ENCODE measurements around the gene SLC22A7.

The SLC22A7 gene

DNA sequence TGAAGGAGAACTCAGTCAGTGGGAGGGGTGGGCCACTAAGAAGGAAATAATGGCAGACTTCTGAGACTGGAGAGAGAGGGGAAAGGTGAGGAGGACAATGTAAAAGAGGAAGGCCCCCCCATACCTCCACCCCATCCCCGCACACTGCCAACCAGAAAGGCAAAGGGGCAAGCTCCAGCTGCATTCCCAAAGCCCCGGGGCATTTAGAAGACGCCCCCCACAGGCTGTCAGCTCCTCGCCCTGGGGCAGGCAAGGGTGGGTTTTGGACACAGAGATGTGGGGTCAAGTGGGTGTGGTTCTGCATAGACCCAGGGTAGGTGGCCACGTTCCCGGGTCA is 20.8 kb upstream of the SLC22A7 start:
- no peak for DNase-seq (ENCODE audit: insufficient read length)
- no peak for FAIRE-seq
- no peak for TF ChIP-seq POLR2A (IDR thresholded peaks at IDR 0.05; ENCODE audit: low read depth, low read length)
- no peak for TF ChIP-seq POLR2AphosphoS5 (IDR thresholded peaks at IDR 0.05; ENCODE audit: low read depth, low read length)
- TF ChIP-seq TAF1 (IDR thresholded peaks at IDR 0.05; ENCODE audit: borderline replicate concordance, low read depth, low read length), result no peak

DNA sequence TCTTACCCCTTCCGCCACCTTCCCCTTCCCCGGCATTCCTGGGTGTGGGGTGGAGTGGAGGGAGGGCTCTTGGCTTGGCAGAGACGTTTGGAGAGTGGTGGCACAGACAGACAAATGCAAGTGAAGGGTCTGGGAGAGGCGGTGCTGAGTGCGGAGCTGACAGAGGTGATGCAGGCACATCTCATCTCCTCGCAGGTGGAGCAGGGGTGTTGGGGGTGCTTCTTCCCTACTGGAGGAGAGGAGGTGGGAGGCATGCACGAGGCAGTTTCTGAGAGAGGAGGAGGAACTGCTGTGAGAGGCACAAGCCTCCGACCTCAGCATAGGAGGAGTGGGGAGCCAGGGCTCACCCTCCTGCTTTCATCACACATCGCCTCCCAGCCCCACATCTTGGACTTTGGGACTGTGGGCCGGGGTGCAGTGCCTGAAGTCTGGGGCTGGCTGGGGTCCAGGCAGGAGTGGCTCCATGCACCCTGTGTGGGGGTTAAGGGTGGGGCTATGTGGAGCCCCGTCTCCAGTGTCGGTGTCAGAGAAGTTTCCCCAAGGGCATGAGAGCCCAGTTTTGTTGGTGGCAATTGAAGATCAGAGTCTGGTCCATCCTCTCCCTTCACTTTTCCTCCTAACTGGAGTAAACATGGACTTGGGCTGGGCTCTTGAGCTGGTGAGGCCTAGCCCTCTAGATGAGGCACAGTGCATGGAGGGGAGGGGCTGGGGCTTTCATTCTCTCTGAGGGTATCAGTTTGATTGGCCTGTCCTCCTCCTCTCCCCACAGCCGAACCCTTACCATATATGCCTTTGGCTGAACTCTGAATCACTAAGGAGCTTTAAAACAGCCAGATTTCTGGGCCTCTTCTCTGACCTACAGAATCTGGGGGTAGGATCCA is 20.2 kb upstream of the SLC22A7 start:
- FAIRE-seq, result no peak
- no peak for TF ChIP-seq POLR2A (IDR thresholded peaks at IDR 0.05; ENCODE audit: low read depth, low read length)
- TF ChIP-seq POLR2AphosphoS5 (IDR thresholded peaks at IDR 0.05; ENCODE audit: low read depth, low read length), result no peak
- no peak for TF ChIP-seq TAF1 (IDR thresholded peaks at IDR 0.05; ENCODE audit: borderline replicate concordance, low read depth, low read length)
- DNase-seq (ENCODE audit: insufficient read length), result no peak

DNA sequence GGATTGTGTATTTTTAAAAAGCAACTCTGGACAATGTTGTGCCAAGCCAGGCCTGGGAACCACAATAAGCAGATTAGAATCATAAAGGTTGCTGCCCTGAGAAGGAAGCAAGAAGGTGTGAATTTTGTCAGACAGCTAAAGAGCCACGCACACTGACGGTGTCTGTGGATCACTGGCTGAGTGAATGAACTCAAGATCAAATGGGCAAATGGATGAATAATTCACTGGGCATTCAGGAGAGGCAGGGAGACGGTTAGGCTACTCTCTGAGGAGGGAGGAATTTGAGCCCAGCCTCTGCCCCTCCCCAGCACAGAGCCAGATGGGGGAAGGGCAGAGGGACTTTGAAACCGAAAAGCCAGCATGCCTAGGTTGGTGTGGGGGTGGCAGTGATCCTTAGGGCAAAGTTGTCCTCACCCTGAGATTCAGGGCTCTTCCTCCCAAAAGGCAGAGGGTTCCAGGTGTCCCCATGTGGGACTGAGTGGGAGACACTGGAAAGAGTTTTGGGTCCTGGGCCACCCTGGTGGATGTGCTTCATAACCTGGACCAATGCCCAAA is 19.5 kb upstream of the SLC22A7 start:
- no peak for FAIRE-seq
- TF ChIP-seq POLR2AphosphoS5 (IDR thresholded peaks at IDR 0.05; ENCODE audit: low read depth, low read length) (no peak), TAF1 (IDR thresholded peaks at IDR 0.05; ENCODE audit: borderline replicate concordance, low read depth, low read length) (no peak), POLR2A (IDR thresholded peaks at IDR 0.05; ENCODE audit: low read depth, low read length) (no peak)

DNA sequence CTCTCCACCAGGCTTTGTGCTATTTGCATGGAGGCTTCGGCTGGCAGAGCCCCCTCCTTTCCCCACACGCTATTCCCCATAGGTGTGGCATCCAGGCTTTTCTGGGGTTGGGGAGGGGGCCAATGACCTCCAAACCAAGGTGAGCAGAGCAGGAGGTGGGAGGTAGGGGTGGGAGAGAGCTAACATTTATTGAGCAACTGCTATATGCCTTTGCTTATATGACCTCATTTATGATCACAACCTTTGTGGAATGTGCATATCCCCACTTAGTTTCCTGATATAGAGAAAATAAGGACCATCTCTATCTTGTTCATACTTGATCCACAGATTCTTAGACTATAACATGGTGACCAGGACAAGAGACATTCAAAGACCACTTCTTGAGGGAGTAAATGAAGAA is 17.8 kb upstream of the SLC22A7 start:
- TF ChIP-seq POLR2A (IDR thresholded peaks at IDR 0.05; ENCODE audit: low read depth, low read length) (no peak), TAF1 (IDR thresholded peaks at IDR 0.05; ENCODE audit: borderline replicate concordance, low read depth, low read length) (no peak), POLR2AphosphoS5 (IDR thresholded peaks at IDR 0.05; ENCODE audit: low read depth, low read length) (no peak)
- DNase-seq (ENCODE audit: insufficient read length) (no peak), FAIRE-seq (no peak)

More for the DNA sequence above, 19.5 kb upstream of the SLC22A7 start:
- DNase-seq (ENCODE audit: insufficient read length), result no peak

DNA sequence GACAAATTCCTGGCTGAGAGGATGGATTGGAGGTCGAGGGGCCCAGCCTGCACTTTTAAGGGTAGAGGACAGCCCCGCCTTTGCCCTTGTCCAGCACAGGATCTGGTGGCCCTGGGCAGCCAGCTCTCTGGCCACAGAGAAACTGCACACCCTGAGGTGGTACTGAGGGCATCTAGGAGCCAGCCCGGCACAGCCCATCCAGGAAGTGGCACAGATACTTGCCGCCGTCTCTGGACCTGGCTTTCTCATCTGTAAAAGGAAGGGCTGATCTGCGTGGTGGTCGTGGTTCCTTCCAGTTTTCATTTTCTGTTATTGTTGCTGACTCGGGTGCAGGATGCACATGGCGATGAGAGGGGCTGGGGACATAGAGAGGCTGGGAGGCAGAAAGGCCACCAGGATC is 16.0 kb upstream of the SLC22A7 start:
- no peak for TF ChIP-seq POLR2AphosphoS5 (IDR thresholded peaks at IDR 0.05; ENCODE audit: low read depth, low read length)
- TF ChIP-seq TAF1 (IDR thresholded peaks at IDR 0.05; ENCODE audit: borderline replicate concordance, low read depth, low read length), result no peak
- TF ChIP-seq POLR2A (IDR thresholded peaks at IDR 0.05; ENCODE audit: low read depth, low read length), result no peak
- FAIRE-seq (no peak), DNase-seq (ENCODE audit: insufficient read length) (no peak)

DNA sequence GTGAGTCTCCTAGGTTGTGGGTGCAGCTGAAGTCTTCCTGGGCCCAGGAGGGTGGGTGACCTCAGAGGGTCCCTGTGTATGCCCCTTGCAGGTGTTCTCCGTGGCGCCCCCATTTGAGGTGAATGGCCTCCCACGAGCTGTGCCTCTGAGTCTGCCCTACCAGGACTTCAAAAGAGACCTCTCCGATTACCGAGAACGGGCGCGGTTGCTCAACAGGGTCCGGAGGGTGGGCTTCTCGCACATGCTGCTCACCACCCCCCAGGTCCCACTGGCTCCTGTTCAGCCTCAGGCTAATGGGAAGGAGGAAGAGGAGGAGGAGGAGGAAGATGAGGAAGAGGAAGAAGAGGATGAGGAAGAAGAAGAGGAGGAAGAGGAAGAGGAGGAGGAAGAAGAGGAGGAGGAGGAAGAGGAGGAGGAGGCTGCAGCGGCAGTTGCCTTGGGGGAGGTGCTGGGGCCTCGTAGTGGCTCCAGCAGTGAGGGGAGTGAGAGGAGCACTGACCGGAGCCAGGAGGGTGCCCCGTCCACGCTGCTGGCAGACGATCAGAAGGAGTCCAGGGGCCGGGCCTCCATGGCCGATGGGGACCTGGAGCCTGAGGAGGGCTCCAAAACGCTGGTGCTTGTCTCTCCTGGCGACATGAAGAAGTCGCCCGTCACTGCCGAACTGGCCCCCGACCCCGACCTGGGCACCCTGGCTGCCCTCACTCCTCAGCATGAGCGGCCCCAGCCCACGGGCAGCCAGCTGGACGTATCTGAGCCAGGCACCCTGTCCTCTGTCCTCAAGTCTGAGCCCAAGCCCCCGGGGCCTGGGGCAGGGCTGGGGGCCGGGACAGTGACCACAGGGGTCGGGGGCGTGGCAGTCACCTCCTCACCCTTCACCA is 15.2 kb upstream of the SLC22A7 start:
- no peak for FAIRE-seq
- TF ChIP-seq POLR2A (IDR thresholded peaks at IDR 0.05; ENCODE audit: low read depth, low read length), result no peak
- TF ChIP-seq TAF1 (IDR thresholded peaks at IDR 0.05; ENCODE audit: borderline replicate concordance, low read depth, low read length), result no peak
- no peak for TF ChIP-seq POLR2AphosphoS5 (IDR thresholded peaks at IDR 0.05; ENCODE audit: low read depth, low read length)

DNA sequence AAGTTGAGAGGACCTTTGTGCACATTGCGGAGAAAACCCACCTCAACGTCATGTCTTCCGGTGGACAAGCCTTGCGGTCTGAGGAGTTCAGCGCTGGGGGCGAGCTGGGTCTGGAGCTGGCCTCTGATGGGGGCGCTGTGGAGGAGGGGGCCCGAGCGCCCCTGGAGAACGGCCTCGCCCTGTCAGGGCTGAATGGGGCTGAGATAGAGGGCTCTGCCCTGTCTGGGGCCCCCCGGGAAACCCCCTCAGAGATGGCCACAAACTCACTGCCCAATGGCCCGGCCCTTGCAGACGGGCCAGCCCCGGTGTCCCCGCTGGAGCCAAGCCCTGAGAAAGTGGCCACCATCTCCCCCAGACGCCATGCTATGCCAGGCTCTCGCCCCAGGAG is 14.6 kb upstream of the SLC22A7 start:
- FAIRE-seq (no peak), DNase-seq (ENCODE audit: insufficient read length) (no peak)
- TF ChIP-seq POLR2AphosphoS5 (IDR thresholded peaks at IDR 0.05; ENCODE audit: low read depth, low read length) (no peak), TAF1 (IDR thresholded peaks at IDR 0.05; ENCODE audit: borderline replicate concordance, low read depth, low read length) (no peak), POLR2A (IDR thresholded peaks at IDR 0.05; ENCODE audit: low read depth, low read length) (no peak)

More for the DNA sequence above, 15.2 kb upstream of the SLC22A7 start:
- no peak for DNase-seq (ENCODE audit: insufficient read length)

DNA sequence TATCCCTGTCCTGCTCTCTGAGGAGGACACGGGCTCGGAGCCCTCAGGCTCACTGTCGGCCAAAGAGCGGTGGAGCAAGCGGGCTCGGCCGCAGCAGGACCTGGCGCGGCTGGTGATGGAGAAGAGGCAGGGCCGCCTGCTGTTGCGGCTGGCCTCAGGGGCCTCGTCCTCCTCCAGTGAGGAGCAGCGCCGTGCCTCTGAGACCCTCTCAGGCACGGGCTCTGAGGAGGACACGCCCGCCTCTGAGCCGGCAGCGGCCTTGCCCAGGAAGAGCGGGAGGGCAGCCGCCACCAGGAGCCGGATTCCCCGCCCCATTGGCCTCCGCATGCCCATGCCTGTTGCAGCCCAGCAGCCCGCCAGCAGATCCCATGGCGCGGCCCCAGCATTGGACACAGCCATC is 14.2 kb upstream of the SLC22A7 start:
- DNase-seq (ENCODE audit: insufficient read length) (no peak), FAIRE-seq (no peak)
- no peak for TF ChIP-seq POLR2AphosphoS5 (IDR thresholded peaks at IDR 0.05; ENCODE audit: low read depth, low read length)
- TF ChIP-seq TAF1 (IDR thresholded peaks at IDR 0.05; ENCODE audit: borderline replicate concordance, low read depth, low read length), result no peak
- TF ChIP-seq POLR2A (IDR thresholded peaks at IDR 0.05; ENCODE audit: low read depth, low read length), result no peak

DNA sequence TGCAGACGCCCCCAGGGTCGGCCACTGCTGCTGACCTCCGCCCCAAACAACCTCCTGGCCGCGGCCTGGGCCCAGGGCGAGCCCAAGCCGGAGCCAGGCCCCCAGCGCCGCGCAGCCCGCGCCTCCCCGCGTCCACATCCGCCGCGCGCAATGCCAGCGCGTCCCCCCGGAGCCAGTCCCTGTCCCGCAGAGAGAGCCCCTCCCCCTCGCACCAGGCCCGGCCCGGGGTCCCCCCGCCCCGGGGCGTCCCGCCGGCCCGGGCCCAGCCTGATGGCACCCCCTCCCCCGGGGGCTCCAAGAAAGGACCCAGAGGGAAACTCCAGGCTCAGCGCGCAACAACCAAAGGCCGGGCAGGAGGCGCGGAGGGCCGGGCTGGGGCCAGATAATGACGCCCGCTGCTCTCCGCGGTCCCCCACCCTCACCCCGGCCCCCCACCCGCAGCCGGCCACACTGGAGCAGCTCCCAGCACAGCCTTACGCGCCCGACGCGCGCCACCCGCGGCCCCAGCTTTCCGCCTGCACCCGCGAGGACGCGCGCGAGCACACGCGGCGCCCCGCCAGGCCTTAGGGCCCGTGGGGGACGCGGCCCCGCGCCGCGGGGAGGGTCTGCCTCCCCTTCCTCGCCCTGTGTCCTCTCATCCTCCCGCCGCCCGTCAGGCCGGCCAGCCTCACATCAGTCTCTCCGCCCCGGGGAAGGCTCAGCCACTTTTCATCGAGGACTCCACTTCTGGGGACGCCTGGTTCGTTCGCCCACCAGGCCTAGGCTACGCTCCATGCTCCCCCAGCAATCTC is 12.9 kb upstream of the SLC22A7 start:
- FAIRE-seq (no peak), DNase-seq (ENCODE audit: insufficient read length) (no peak)
- no peak for TF ChIP-seq POLR2AphosphoS5 (IDR thresholded peaks at IDR 0.05; ENCODE audit: low read depth, low read length)
- no peak for TF ChIP-seq TAF1 (IDR thresholded peaks at IDR 0.05; ENCODE audit: borderline replicate concordance, low read depth, low read length)
- no peak for TF ChIP-seq POLR2A (IDR thresholded peaks at IDR 0.05; ENCODE audit: low read depth, low read length)

DNA sequence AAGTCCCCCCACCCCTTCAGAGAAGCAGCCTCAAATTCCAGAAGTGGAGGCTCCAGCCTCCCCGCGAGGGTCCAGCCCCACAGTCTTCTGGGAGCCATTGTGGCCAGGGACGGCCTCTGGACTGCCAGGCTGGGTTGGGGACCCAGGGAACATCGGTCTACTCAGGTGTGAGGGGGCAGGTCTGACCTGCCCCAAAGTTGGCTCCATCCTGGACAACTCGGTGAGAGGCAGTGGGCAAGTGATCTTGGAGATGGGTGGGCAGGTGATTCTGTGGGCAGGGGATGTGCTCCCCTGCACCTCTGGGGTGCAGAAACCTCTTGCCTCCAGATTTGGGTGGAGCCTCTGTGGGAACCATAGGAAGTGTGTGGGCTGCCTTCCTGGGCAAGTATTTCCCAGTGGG is 12.2 kb upstream of the SLC22A7 start:
- FAIRE-seq (no peak), DNase-seq (ENCODE audit: insufficient read length) (no peak)
- no peak for TF ChIP-seq TAF1 (IDR thresholded peaks at IDR 0.05; ENCODE audit: borderline replicate concordance, low read depth, low read length)

DNA sequence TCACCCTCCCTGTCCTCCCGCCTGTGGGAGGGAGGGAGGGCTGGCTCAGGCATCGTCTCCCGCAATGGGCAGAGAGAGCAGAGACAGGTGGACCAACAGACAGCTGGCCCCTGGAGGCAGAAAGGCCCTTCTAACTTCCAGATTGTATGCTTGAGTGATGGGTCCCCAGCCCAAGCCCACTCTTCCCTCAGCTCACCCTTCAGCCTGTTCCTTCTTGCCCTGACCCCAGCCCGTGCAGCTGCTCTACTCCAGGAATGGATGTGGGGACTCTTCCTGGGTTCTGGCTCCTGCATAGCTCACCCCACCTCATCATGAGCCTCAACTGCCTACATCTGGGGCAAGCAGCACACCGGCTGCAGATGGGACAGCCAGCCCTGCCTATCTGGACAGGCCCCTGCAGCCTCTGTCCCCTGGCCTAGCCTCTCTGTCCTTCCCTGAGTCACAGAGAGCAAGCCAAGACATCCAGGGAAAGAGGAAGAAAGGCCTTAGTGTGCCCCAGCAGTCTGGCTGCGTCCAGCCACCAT is 11.5 kb upstream of the SLC22A7 start:
- no peak for DNase-seq (ENCODE audit: insufficient read length)
- no peak for TF ChIP-seq POLR2A (IDR thresholded peaks at IDR 0.05; ENCODE audit: low read depth, low read length)
- TF ChIP-seq TAF1 (IDR thresholded peaks at IDR 0.05; ENCODE audit: borderline replicate concordance, low read depth, low read length), result no peak
- TF ChIP-seq POLR2AphosphoS5 (IDR thresholded peaks at IDR 0.05; ENCODE audit: low read depth, low read length), result no peak
- no peak for FAIRE-seq
